K562 (cell line): ENCODE measurements around the gene RNF144A. TPM values are rescaled to one million over a fixed set of nuclear protein-coding genes. Genes with fewer than 3 reads are reported as not detected.
A peak's percentile ranks its signal among the peaks of the same experiment; 100 is the strongest.

Experiments used
- ASH1L ChIP-seq: fragments of 450-650 bp; IDR thresholded peaks from 2 replicates; pipeline ENCODE4 v1.6.1; 2018; ENCODE audit warnings: borderline replicate concordance, mild to moderate bottlenecking, low read depth; ENCODE audit not compliant: partially characterized antibody
- FOXJ2 ChIP-seq: fragments of 200-800 bp; sonication (Bioruptor generic); IDR thresholded peaks from 2 replicates; pipeline ENCODE4 v1.6.1; 2016; ENCODE audit warnings: missing genetic modification characterization, missing compliant biosample characterization
- LEF1 ChIP-seq: fragments of 450-650 bp; IDR thresholded peaks from 2 replicates; pipeline ENCODE4 v1.6.1; 2016; ENCODE audit warnings: mild to moderate bottlenecking
- NFIC ChIP-seq: fragments of 450-650 bp; IDR thresholded peaks from 2 replicates; pipeline ENCODE4 v1.6.1; 2017; ENCODE audit warnings: mild to moderate bottlenecking, inconsistent platforms
- PRDM10 ChIP-seq: fragments of 450-650 bp; IDR thresholded peaks from 2 replicates; pipeline ENCODE4 v1.6.1; 2018; ENCODE audit not compliant: partially characterized antibody
- RBM17 ChIP-seq: fragments of 200-400 bp; formaldehyde crosslinking; IDR thresholded peaks from 2 replicates; pipeline ENCODE4 v1.6.1; 2017; ENCODE audit warnings: low read depth, mild to moderate bottlenecking, low read length, borderline replicate concordance
- SAFB2 ChIP-seq: fragments of 200-400 bp; formaldehyde crosslinking; IDR thresholded peaks from 2 replicates; pipeline ENCODE4 v1.6.1; 2018; ENCODE audit warnings: borderline replicate concordance, low read length, low read depth, moderate library complexity; ENCODE audit not compliant: severe bottlenecking
- TSC22D4 ChIP-seq: fragments of 450-650 bp; IDR thresholded peaks from 2 replicates; pipeline ENCODE4 v1.6.1; 2016; ENCODE audit warnings: missing genetic modification characterization, missing biosample characterization, control low read depth
- WHSC1 ChIP-seq: IDR thresholded peaks from one replicate; pipeline ENCODE4 v1.6.1; 2012; ENCODE audit warnings: low read length, control low read depth, inconsistent platforms
- ZBTB2 ChIP-seq: fragments of 450-650 bp; IDR thresholded peaks from 2 replicates; pipeline ENCODE4 v1.6.1; 2016; ENCODE audit warnings: antibody characterized with exemption
- ZFP30 ChIP-seq: fragments of 250-450 bp; sonication (Bioruptor Pico); IDR thresholded peaks from 2 replicates; pipeline ENCODE4 v1.8.0; 2022; ENCODE audit warnings: moderate library complexity, mild to moderate bottlenecking, inconsistent platforms, borderline replicate concordance
- ZNF592 ChIP-seq: fragments of 450-650 bp; IDR thresholded peaks from 2 replicates; pipeline ENCODE4 v1.6.1; 2017; ENCODE audit warnings: antibody characterized with exemption, mild to moderate bottlenecking
- ZNF717 ChIP-seq: fragments of 250-450 bp; sonication (Bioruptor Pico); IDR thresholded peaks from 2 replicates; pipeline ENCODE4 v1.5.0; 2021
- polyA plus RNA-seq, 8 experiments: library from polyadenylated mRNA; depleted of rRNA in 4 of 8; stranded (reverse) in 5 of 8; unstranded in 3 of 8; fragments of >200 nt; fragmentation: Nextera tagmentation in 2 of 8; fragmentation: Illumina TruSeq in 1 of 8; extraction: Ambion mirVana in 2 of 8; extraction: Trizol in 1 of 8; gene quantifications; 2 replicates each; pipeline versions ENCODE4 v1.2.1 to v1.2.3, GENCODE V29; 2011 to 2014; ENCODE audit warnings: inconsistent platforms in 1 of 8, missing spikeins in 1 of 8
- total RNA-seq, 7 experiments: library from RNA; depleted of rRNA in 6 of 7; stranded (reverse); fragments of >200 nt in 6 of 7; fragmentation: Illumina TruSeq in 2 of 7; extraction: Trizol in 2 of 7; gene quantifications; 2 replicates each; pipeline versions ENCODE4 v1.2.1 to v1.2.3, GENCODE V29; 2011 to 2021; ENCODE audit warnings: low replicate concordance in 1 of 7

The RNF144A gene
- total and polyA plus RNA-seq, 9 of the 15 experiments (the other 6 are each of a cell fraction or from before 2014, with no cell fraction given), result 0.96 to 11.3 (median 6.2) TPM

GRCh38 chr2:6909431-6910385 is 7.5 kb upstream of the RNF144A start (continued):
- peak; percentile 52; the same call in 1 of the 2 replicates for TF ChIP-seq ZBTB2
- TF ChIP-seq RBM17, result no peak
- no peak for TF ChIP-seq PRDM10
- TF ChIP-seq FOXJ2 (tag), result 0 out of 2 replicates have a peak, but pooled peaks have one; percentile 40
- TF ChIP-seq NFIC, result peak; percentile 76
- no peak for TF ChIP-seq ZFP30
- TF ChIP-seq TSC22D4, result no peak
- TF ChIP-seq ASH1L, result no peak
- TF ChIP-seq ZNF717 (CRISPR knock-in tag), result no peak
- no peak for TF ChIP-seq WHSC1
- TF ChIP-seq ZNF592, result no peak
- peak; percentile 89; the same call in 1 of the 2 replicates for TF ChIP-seq LEF1
- TF ChIP-seq SAFB2, result no peak
